ENCODE data around the gene ARMC7. TPM values are rescaled to one million over a fixed set of nuclear protein-coding genes. Genes with fewer than 3 reads are reported as not detected.
A peak's percentile ranks its signal among the peaks of the same experiment; 100 is the strongest.

ARMC7 gene
- total RNA-seq, 1 experiment from 2014 or later = 48.7 TPM

DNA sequence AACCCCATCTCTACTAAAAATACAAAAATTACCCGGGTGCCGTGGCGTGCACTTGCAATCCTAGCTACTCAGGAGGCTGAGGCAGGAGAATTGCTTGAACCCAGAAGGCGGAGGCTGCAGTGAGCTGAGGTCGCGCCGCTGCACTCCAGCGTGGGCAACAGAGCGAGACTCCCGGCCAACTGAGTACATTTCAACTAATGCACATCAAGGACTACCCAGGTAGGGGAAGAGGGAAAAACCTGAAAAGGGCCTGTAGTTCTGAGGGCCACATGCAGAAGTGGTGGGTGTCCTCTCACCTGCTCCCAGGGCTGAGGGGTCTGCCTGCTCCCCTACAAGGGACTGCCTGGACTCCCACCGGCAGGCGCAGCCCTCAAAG lies 22.6 kb upstream of the ARMC7 start:
- DNase-seq (ENCODE audit: low read depth, low spot score) (no peak), ATAC-seq (no peak)
- no peaks in the 10 kb centered on the region; the same call in 1 of the 2 replicates for H3K36me3 ChIP-seq (ENCODE audit: control insufficient read depth, insufficient read depth, low read length)
- no peaks in the 10 kb centered on the region for H3K27me3 ChIP-seq (ENCODE audit: control insufficient read depth, insufficient read depth, low read length)
- peak overlapping the region; percentile 56 to 76 for H3K4me3 ChIP-seq (ENCODE audit: low read depth in 2 of 2, low read length in 2 of 2)
- intact Hi-C loops (cut with micrococcal nuclease; ENCODE audit: unreplicated experiment) = no loop called here
- no peaks in the 10 kb centered on the region for H3K9me3 ChIP-seq (ENCODE audit: control insufficient read depth, insufficient read depth, low read depth, low read length)
- ChIA-PET POLR2A (no interaction called here), CTCF (no interaction called here)
- TF ChIP-seq SIN3A (IDR thresholded peaks at IDR 0.05; ENCODE audit: borderline replicate concordance, insufficient read depth, low read depth, low read length) (no peak), TCF7L2 (IDR thresholded peaks at IDR 0.05; ENCODE audit: low read depth, low read length) (no peak), POLR2AphosphoS5 (IDR thresholded peaks at IDR 0.05; ENCODE audit: low read depth, low read length) (no peak)
- TF ChIP-seq, protein P1, sequence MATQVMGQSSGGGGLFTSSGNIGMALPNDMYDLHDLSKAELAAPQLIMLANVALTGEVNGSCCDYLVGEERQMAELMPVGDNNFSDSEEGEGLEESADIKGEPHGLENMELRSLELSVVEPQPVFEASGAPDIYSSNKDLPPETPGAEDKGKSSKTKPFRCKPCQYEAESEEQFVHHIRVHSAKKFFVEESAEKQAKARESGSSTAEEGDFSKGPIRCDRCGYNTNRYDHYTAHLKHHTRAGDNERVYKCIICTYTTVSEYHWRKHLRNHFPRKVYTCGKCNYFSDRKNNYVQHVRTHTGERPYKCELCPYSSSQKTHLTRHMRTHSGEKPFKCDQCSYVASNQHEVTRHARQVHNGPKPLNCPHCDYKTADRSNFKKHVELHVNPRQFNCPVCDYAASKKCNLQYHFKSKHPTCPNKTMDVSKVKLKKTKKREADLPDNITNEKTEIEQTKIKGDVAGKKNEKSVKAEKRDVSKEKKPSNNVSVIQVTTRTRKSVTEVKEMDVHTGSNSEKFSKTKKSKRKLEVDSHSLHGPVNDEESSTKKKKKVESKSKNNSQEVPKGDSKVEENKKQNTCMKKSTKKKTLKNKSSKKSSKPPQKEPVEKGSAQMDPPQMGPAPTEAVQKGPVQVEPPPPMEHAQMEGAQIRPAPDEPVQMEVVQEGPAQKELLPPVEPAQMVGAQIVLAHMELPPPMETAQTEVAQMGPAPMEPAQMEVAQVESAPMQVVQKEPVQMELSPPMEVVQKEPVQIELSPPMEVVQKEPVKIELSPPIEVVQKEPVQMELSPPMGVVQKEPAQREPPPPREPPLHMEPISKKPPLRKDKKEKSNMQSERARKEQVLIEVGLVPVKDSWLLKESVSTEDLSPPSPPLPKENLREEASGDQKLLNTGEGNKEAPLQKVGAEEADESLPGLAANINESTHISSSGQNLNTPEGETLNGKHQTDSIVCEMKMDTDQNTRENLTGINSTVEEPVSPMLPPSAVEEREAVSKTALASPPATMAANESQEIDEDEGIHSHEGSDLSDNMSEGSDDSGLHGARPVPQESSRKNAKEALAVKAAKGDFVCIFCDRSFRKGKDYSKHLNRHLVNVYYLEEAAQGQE (IDR thresholded peaks at IDR 0.05; ENCODE audit: insufficient read depth in 1 of 2, low read depth in 2 of 2, low read length in 1 of 2) = no peak
- TF ChIP-seq, protein P2, sequence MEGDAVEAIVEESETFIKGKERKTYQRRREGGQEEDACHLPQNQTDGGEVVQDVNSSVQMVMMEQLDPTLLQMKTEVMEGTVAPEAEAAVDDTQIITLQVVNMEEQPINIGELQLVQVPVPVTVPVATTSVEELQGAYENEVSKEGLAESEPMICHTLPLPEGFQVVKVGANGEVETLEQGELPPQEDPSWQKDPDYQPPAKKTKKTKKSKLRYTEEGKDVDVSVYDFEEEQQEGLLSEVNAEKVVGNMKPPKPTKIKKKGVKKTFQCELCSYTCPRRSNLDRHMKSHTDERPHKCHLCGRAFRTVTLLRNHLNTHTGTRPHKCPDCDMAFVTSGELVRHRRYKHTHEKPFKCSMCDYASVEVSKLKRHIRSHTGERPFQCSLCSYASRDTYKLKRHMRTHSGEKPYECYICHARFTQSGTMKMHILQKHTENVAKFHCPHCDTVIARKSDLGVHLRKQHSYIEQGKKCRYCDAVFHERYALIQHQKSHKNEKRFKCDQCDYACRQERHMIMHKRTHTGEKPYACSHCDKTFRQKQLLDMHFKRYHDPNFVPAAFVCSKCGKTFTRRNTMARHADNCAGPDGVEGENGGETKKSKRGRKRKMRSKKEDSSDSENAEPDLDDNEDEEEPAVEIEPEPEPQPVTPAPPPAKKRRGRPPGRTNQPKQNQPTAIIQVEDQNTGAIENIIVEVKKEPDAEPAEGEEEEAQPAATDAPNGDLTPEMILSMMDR (IDR thresholded peaks at IDR 0.05) = no peak
- in situ Hi-C loops (cut with HindIII; ENCODE audit: low pct_unique_long_range_greater_than_20kb, low sequenced_read_pairs) = no loop called here
- BruUV-seq (replicated peaks) = no TSS peak
- peaks cover 50% of the 10 kb centered on the region for H3K4me1 ChIP-seq (ENCODE audit: control insufficient read depth, insufficient read depth, low read length)
- H3K27ac ChIP-seq (ENCODE audit: low read length) = peak overlapping the region; percentile 93

DNA sequence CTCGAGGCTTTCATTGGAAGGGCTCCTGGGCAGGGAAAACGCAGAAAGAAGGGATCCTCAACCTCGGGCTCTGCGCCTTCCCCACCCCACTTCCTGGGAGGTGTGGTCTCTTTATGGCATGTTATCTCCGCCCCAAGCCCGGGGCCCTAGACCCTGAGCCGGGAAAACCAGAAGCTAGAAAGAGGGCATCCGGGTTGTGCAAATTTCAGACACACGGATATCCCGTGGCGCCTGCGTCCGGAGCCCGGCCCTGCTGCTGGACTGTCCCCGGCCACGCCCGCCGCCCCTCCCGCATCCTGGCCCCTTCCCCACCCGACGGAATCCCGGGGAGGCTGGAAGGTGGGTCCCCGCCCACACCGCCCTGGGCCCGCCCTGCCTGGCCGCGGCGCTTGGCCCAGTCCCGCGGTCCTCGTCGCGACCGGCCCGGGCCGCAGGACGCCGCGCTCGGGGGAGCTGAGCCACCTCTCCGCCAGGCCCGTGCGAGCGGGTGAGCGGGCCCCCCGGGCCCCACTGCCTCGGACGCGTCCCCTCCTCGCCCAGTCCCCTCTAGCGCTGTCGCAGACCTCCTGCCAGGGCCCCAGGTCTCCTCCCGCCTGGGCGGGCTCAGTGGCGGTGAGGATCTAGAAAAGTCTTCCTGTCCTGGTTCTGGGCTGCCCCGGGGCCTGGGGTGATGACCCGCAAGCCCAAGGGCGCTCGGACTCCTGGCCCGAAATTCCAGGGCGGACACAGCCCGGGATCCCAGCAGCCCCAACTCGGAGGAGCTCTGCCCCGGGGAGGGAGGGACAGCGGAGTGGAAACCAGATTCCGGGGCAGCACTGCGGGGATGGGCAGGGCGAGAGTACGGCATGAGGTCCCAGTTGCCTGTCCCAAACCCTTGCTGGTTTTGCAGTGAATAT lies 22.0 kb upstream of the ARMC7 start, which contains the start of gene SLC16A5:
TSS of gene SLC16A5 (plus strand) at position 397 of the 896 bp plus-strand sequence. CDS start 5,683 bp downstream, outside the sequence.
- no peaks in the 10 kb centered on the region for H3K9me3 ChIP-seq (ENCODE audit: control insufficient read depth, insufficient read depth, low read depth, low read length)
- TF ChIP-seq POLR2AphosphoS5 (IDR thresholded peaks at IDR 0.05; ENCODE audit: low read depth, low read length) (no peak; the same call in none of the 2 replicates), SIN3A (IDR thresholded peaks at IDR 0.05; ENCODE audit: borderline replicate concordance, insufficient read depth, low read depth, low read length) (peak; percentile 84; the same call in 1 of the 2 replicates), TCF7L2 (IDR thresholded peaks at IDR 0.05; ENCODE audit: low read depth, low read length) (no peak)
- TF ChIP-seq, protein P2 (IDR thresholded peaks at IDR 0.05) = no peak
- H3K36me3 ChIP-seq (ENCODE audit: control insufficient read depth, insufficient read depth, low read length) = no peaks in the 10 kb centered on the region; the same call in 1 of the 2 replicates
- ChIA-PET CTCF (interaction anchor here (1.3 to 2.0 kb wide), 5 partner anchors 18 to 127 kb away, joined by 3 to 11 read pairs (median 5); no protein-coding TSS in a partner anchor), POLR2A (interaction anchor here (0.6 kb wide), 1 partner anchor 30 kb away, joined by 6 read pairs; no protein-coding TSS in a partner anchor)
- in situ Hi-C loops (cut with HindIII; ENCODE audit: low pct_unique_long_range_greater_than_20kb, low sequenced_read_pairs) (no loop called here), intact Hi-C loops (cut with micrococcal nuclease; ENCODE audit: unreplicated experiment) (no loop called here)
- no peak for DNase-seq (ENCODE audit: low read depth, low spot score)
- H3K4me3 ChIP-seq (ENCODE audit: low read depth in 2 of 2, low read length in 2 of 2) = peak within 1 kb of the TSS; percentile 56 to 76
- H3K27me3 ChIP-seq (ENCODE audit: control insufficient read depth, insufficient read depth, low read length) = no peaks in the 10 kb centered on the region
- peak within 1 kb of the TSS; percentile 93 for H3K27ac ChIP-seq (ENCODE audit: low read length)
- peak; percentile 85 for ATAC-seq
- BruUV-seq (replicated peaks) = no TSS peak
- peaks cover 57% of the 10 kb centered on the region for H3K4me1 ChIP-seq (ENCODE audit: control insufficient read depth, insufficient read depth, low read length)
